Stimulated activated CD4-positive, alpha-beta T cell treated with anti-CD3 and anti-CD28 coated beads, TNF-alpha, amount 100 ng/mL, for 24 hours (primary cell): ENCODE results near the gene DDIT4.
"Not testable (repeated sequence)": the region's sequence is repeated elsewhere in the genome, so short reads cannot be mapped to it uniquely, and the experiment has no call there.

Experiments
- DNase-seq, 3 experiments: peaks; one replicate each; pipeline ENCODE4 v3.0.0-alpha.2; 2020; ENCODE audit warnings: low read depth in 3 of 3

Gene DDIT4

GRCh38 chr10:72249176-72249862, 24.4 kb upstream of the DDIT4 start:
- DNase-seq, result not testable (repeated sequence)

- DNase-seq, result no peak
These were observed 23.1 kb upstream of the DDIT4 start for GRCh38 chr10:72250666-72251065.

GRCh38 chr10:72251635-72252034, 22.1 kb upstream of the DDIT4 start:
- no peak for DNase-seq

GRCh38 chr10:72252972-72253371, 20.8 kb upstream of the DDIT4 start:
- DNase-seq, result no peak

GRCh38 chr10:72253578-72253977, 20.1 kb upstream of the DDIT4 start:
- DNase-seq, result no peak

- DNase-seq, result peak in 1 of 3 experiments; percentile 32
These were observed 18.7 kb upstream of the DDIT4 start for GRCh38 chr10:72254813-72255568.

GRCh38 chr10:72255977-72256729, 17.6 kb upstream of the DDIT4 start:
- DNase-seq, result no peak

GRCh38 chr10:72257051-72257892, 16.5 kb upstream of the DDIT4 start:
- DNase-seq, result no peak

GRCh38 chr10:72258617-72259016, 15.1 kb upstream of the DDIT4 start:
- DNase-seq, result no peak

GRCh38 chr10:72259491-72260238, 14.1 kb upstream of the DDIT4 start:
- DNase-seq, result no peak

GRCh38 chr10:72260239-72260975, 13.3 kb upstream of the DDIT4 start:
- peak; percentile 55 to 91 (median 62) for DNase-seq

- DNase-seq, result peak in 2 of 3 experiments; percentile 45 to 60
These were observed 12.5 kb upstream of the DDIT4 start for GRCh38 chr10:72260976-72261783.

GRCh38 chr10:72261784-72262404, 11.8 kb upstream of the DDIT4 start:
- no peak for DNase-seq

GRCh38 chr10:72263613-72264241, 10.0 kb upstream of the DDIT4 start:
- DNase-seq, result no peak

GRCh38 chr10:72264536-72264935, 9.2 kb upstream of the DDIT4 start:
- no peak for DNase-seq

- no peak for DNase-seq
These were observed 8.2 kb upstream of the DDIT4 start for GRCh38 chr10:72265508-72265907.

GRCh38 chr10:72265990-72266865, 7.5 kb upstream of the DDIT4 start:
- DNase-seq, result no peak
